Fibroblast of skin of scalp (primary cell): Measurements from ENCODE around the gene FRMD4A.
A peak's percentile ranks its signal among the peaks of the same experiment; 100 is the strongest.

ENCODE experiments used
- DNase-seq: peaks from one replicate; pipeline ENCODE4 v3.0.0-alpha.2; 2013

Gene FRMD4A

DNA sequence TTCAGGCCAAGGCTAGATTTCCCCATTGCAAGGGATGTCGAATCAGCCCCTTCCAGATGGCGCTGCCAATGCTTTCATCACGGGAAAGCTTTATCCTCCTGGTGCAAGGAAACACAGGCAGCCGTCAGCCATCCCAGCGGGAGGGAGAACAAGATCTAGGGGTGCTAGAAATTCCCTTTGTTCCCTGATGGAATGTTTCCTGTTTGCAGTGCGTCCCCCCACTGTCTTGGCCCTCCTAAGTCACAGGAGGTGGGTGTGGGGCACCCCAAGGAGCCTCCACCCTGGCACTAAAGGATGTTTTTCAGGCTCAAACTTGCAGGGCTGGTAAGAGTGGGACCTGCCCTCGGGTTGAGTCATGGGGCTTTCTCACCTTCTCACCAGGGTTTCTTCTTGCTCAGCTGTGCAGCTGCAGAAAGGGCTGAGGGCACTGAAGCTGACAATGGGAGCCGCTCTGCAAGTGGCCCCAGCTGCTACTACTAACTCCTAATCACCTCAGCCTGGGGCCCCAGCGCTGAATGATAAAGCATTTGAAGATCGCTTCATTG is 640.4 kb downstream of the FRMD4A start:
- no peak for DNase-seq

DNA sequence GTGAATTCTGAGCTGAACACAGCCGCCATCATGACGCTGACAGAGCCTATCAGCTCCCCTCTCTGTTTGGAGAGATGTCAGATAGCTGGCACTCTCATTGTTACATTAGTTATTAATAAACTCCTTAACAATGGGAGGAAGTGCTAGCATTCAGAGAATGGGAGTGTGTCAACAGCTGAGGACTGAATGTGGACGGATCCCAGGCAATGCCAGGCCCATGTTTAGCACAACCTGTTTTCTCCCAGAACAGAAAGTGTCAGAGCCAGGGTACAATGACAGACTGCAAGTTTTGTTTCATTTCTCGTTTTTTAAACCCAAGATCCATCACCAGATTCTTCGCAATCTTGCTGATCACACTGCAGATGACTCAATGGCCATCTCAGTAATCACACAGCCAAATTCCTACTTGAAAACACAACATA is 644.4 kb downstream of the FRMD4A start:
- peak; percentile 24 for DNase-seq

- no peak for DNase-seq
Measured at GRCh38 chr10:13685885-13686284, 644.8 kb downstream of the FRMD4A start.

GRCh38 chr10:13684806-13685482 is 645.8 kb downstream of the FRMD4A start:
- DNase-seq, result peak; percentile 97

- DNase-seq, result peak; percentile 88
Measured at GRCh38 chr10:13684252-13684791, 646.4 kb downstream of the FRMD4A start.

DNA sequence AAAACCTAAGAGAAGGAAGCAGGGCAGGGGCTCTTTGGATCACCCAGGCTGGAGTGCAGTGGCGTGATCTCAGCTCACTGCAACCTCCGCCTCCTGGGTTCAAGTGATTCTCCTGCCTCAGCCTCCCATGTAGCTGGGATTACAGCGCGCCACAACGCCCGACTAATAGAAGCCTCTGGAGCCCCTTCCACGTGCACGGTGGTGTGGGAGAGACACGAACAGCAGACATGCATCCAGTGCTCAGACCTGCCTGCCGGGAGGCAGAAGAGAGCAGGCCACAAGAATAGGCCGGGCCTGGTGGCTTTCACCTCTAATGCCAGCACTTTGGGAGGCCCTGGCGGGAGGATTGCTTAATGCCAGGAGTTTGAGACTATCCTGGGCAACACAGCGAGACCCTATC is 647.7 kb downstream of the FRMD4A start:
- no peak for DNase-seq

- DNase-seq, result peak; percentile 70
Measured at GRCh38 chr10:13681960-13682359, 648.8 kb downstream of the FRMD4A start.

GRCh38 chr10:13681528-13681927 is 649.2 kb downstream of the FRMD4A start:
- no peak for DNase-seq

GRCh38 chr10:13681095-13681494 is 649.6 kb downstream of the FRMD4A start:
- no peak for DNase-seq

DNA sequence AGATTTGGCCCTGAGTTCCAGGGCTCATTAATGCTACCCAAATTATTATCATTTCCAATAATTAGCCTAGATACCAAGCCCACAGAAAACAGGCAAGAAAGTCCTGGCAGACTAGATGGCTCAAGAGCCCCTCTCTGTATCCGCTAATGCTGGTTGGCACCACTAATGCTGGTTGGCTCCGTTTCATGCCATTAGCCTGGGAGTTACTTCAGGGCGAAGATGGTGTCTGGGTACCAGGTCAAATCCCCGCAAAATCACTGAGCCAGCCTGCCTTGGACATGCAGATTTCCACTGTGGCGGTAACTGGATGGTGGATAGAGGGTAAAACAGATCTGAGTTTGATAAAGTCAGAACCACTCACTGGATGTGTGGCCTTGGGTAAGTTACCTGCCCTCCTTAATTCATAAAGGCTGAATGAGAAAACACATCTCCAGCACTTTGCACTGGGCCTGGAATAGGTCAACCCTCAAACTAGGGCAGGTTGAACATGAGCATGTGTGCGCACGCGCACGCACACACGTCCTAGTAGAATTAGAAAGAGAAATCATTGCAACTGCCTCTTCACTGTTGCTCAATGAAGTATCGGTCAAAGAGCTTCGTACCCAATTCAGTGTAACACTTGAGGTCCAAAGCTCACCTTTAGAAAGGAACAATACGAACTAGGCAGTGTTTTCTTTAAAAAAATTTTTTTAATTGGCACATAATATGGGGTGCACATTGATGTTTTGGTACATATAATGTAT is 652.5 kb downstream of the FRMD4A start:
- DNase-seq, result no peak

DNA sequence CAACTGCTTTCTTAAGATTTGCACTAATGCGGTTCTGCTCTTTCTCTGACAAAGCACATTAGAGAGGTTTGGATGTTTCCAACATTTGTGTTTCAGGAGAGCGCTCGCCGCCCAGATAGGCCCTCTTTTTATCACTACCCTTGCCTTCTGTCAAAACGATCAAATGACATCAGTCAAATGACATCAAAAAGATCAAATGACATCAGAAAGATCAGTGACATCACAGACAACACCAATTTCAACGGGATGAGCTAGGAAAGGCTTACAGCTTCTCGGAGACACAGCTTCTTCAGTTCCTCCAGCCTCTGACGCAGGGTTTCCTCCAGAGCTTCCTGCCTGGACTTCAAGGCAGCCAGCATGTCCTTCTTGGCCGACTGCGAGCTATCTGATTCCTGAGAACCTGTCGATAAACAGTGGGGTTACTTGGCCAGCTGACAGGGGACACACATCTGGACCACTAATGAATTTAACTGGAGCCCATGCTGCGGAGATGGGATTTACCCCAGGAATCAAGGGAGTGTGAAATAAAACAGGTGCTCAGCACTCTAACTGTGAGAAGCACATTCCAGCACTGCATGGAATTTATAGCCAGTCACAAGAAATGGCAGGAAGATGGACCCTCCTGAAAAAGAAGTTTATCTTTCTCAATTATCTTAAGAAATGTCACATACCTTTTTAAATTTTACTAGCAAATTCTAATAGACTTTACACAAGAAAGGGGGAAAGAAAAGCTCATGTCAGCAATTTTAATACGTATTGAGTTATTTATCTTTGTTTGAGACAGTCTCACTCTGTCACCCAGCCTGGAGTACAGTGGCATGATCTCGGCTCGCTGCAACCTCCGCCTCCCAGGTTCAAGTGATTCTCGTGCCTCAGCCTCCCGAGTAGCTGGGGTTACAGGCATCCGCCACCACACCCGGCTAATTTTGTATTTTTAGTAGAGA is 655.8 kb downstream of the FRMD4A start:
- DNase-seq, result no peak

DNA sequence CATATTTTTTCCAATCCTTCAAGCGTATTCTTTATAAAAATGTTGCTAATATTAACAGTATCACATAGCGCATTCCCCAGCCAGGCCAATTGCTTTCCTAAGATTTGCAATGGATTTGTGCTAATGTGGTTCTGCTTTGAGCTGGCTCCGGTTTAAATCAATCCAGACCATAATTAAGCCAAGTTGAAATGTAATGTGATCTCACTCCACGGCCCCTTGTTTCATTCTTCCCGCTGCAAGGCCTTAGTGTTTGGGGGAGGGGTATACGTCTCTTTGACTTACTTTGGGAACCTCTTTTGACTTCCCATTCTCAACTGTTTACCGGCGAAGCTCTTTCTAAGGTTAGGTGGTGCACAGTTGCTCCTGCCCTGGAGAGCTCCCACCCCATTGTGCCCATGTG is 657.6 kb downstream of the FRMD4A start:
- DNase-seq, result no peak

DNA sequence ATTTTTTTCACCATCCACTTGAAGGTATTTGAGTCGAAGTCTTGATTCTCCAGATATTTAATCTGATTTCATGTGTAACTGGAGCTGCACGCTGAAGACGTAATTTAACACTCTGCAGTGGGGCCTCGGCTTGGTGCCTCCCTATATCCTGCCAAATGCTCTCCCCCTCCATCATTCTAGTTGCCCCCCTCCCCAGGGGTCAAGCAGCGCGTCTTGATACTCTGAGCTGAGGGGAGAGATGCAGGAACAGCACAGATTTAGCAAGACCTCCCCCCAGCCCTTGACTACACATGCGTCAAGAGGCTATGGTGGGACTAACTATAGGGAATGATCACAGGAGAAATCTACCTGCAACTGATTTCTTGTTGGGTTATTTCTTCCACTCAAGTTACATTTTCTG is 658.2 kb downstream of the FRMD4A start:
- DNase-seq, result no peak

DNA sequence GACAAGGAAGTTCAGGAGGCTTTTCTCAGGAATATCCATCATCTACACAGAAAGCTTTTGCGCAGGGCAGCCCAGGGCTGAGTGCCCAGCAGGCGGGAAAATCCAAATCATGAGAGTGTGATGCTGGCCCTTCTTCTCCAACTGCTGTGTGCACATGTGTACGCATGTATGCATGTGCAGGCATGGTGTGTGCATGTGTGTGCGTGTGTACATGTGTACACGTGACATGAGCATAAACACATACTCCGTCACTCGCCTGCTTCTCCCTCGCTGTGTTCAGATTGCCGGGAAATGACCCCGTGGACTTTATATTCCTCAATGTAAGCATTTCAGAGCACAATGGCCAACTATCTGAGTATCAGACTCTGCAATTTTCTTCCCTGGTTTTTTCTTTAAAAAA is 658.8 kb downstream of the FRMD4A start:
- DNase-seq, result no peak

DNA sequence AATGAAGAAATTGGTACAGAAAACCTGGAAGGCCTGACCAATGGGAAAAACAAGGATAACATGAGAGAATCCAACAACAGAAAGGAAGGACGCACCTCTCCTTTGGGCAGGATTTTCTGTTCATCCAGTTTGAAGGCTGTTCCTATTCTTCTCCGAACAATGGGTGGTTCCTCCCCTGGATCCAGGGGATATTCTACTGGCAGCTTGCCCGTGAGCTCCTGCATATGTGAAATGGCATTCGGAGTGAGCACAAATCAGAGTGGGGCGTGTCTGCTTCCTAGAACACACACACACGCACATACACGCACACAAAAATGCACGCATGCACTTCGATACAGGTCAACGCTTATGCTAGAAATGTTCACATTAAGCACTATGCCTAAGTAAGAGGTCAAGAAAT is 660.4 kb downstream of the FRMD4A start:
- no peak for DNase-seq

DNA sequence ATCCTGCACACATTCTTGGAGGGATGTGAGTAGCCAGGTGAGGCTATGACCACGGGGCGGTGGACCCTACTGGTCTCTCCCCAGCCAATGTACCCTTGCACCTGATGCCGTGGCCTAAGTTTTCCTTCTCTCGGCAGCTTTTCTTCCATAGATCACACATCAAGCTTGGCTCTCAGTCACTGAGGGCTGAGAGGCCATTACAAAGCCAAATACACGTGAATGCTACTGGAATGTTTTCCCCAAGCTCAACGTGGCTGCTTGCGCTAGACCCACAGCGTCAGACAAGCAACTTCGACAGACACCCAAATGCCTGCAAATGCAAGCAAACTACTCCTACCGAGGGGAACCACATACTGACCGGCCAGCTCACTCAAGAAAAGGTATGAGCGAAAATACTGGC is 660.8 kb downstream of the FRMD4A start:
- no peak for DNase-seq

DNA sequence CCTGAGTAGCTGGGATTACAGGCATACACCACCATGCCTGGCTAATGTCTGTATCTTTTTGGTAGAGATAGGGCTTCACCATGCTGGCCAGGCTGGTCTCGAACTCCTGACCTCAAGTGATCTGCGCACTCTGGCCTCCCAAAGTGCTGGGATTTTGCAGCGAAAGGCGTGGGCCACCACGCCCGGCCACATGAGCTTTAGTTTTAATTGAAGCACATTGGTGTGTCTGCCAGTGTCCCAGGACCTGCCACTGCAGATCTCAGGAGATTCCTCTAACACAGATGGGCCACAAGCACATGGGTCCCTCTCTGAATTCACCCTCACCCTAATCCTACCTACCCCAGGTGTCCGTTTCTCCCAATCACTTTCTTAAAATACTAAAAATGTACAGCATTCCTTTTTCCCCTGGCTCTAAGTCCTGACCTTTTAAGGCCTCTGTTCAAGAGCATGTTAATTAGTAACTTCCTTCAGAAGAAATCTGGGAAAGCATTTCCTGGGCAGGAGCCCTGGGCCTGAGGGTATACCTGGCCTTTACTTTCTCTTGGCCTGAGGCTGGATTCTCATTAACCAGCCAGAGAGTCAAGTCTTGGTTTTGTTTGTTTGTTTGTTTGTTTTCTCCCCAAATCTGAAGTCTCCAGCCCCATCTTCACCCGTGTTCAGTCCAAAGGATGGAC is 661.4 kb downstream of the FRMD4A start:
- DNase-seq, result no peak

GRCh38 chr10:13668126-13668525 is 662.6 kb downstream of the FRMD4A start:
- no peak for DNase-seq

DNA sequence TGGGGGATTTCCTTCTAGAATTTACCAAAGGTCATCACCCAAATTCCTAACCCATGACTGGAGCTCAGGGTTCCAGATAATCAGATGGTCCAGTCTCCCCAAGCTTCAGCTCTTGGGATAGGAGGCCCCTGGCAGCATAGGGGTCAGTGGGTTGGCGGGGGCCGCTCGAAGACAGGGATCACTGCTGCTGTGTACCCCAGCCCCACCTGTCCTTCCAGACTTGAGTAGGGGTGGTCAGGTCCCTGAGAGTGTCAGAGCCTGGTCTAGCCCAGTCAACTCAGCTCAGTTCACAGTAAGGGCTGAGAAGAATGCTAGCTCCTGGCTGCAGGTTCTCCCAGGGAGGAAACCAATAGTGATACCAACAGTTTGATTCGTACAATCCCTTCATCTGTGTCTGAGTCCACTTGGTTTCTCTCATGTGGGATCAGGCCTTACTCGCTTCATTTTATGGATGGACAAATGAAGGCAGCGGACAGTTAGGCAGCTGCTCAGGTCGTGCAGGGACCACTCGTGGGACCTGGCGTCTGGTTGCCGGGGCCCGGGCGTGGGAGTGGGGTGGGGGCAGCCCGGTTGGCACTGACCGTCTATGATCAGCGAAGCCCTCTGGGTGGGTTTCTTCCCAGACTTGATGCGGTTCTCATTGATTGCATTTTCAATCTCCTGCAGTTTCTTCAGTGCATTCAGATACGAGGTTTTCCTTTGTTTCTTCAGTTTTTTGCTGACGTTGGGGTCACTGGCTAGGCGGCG is 665.0 kb downstream of the FRMD4A start:
- DNase-seq, result no peak

DNA sequence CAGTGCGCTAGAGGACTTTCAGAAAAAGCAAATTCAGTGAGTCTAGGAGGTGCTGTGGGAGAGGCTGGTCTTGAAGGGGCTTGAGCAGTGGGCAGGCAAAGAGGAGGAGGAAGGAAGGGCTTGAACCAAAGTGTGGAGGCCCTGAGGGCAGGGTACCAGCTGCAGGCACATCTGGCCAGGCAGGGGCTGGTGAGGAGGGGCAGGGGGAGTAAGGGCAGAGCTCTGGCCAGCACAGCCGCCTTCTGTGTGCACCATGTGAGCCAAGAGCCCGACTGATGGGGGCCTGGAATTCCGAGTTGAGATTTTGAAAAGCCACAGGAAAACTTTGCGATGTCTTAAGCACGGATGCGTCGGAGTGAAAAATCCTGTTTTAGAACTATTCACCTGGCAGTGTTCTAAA is 669.5 kb downstream of the FRMD4A start:
- no peak for DNase-seq

DNA sequence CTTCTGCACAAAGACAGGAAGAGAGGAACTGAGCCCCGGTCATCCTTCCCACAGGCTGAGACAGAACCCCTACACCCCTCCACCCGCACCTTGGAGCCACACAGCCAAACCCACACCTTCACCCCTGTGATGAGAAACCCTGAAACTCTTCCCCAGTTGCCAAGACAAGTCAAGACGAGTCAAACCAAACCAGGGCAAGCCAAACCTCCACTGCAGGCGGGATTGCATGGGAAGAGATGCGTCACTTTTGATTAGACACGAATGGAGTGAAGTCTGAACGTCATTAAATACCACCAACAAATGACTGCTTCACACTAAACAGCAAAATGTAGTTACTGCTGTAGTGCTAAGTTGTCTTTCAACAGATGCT is 670.2 kb downstream of the FRMD4A start:
- peak; percentile 58 for DNase-seq
